NCI-H526 (cell line): ENCODE measurements around the gene CHD2.
"Not testable (repeated sequence)": the region's sequence is repeated elsewhere in the genome, so short reads cannot be mapped to it uniquely, and the experiment has no call there.

Source experiments
- DNase-seq, 2 experiments: peaks; one replicate each; lab custom pipeline; 2025; lab: John Stamatoyannopoulos, UW

CHD2 gene

GRCh38 chr15:93049914-93050578, 149.9 kb downstream of the CHD2 start:
- no peak for DNase-seq

GRCh38 chr15:93050648-93051047, 150.5 kb downstream of the CHD2 start:
- DNase-seq = no peak

DNA sequence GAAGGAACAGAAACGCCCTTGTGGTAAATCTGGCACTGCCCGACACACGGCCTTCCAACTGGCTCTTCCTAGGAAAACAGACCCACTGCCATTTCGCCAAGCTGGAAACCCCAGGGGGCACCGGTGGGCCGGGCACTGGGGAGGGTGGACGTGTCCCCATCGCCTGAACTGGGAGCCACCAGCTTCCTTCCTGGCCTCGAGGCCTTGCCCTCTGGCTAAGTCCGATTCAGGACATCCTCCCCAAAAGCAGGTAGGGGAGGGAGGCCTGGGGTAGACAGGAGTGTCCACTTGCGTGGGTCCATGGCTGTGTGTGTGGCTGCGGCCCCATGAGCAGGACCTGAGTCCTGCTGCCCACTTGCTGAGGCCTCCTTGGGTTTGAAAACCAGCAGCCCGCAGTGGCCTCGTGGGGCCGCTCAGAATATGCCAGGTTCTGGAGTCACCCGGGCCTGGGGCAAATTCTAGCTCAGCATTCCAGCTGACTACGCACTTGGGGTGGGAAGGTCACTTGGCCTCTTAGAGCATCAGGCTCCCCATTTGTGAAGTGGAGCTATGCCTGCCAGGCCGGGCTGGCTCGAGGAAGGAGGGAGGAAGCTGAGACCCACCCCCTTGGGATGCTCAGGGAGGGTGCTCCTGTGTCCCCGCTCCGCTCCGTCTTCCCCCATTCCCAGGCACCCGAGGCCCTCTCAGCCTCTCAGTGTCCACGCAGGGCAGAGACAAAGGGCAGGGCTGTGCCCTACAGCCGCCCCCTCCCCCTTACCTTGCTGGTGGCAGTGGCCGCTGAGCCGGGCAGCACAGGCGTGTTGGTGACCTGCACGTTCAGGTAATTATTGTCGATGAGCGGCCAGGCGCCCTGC, 151.3 kb downstream of the CHD2 start:
- no peak for DNase-seq

- no peak for DNase-seq
These were observed 152.2 kb downstream of the CHD2 start for GRCh38 chr15:93052090-93052879.

- no peak for DNase-seq
These were observed 155.1 kb downstream of the CHD2 start for GRCh38 chr15:93055211-93055610.

DNA sequence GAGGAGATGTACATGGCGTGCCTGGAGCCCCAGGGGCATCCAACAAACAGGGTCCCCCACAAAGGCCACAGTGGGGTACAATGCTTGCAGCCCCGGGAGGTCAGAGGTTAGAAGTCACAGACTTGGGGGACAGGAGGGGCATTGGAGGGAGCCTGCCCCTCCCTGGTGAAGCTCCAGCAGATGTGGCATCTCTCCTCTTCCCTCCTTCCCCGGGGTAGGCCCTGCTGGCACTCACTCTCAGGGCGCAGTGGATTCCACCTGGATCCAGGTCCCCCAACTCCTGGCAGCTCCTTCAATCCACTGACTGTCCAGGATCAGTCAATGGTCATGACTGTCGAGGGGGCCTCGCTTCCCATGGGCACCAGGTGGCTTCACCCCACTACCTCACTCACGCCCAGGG, 156.7 kb downstream of the CHD2 start:
- no peak for DNase-seq

- DNase-seq = no peak
These were observed 157.5 kb downstream of the CHD2 start for GRCh38 chr15:93057618-93058017.

GRCh38 chr15:93058128-93058527, 158.0 kb downstream of the CHD2 start:
- no peak for DNase-seq

GRCh38 chr15:93058904-93059427, 158.8 kb downstream of the CHD2 start:
- no peak for DNase-seq

DNA sequence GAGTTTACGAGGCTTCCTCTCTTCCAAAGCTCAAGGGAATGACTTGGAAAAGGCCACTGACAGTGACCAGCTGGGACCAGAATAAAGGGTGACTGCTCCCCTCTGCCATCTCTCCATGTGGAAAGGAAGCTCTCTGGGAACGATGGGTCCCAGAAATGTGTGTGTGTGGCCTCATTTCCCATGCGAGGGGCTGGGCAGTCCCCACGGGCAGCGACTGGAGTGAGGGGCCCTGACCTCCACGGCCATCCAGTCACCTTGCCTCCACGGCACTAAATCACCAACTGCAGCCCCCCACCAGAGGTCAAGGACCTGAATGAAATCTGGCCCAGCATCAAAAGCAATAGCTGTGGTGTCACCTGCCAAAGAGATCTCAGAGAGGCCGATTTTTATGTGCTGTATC, 159.3 kb downstream of the CHD2 start:
- DNase-seq = no peak

DNA sequence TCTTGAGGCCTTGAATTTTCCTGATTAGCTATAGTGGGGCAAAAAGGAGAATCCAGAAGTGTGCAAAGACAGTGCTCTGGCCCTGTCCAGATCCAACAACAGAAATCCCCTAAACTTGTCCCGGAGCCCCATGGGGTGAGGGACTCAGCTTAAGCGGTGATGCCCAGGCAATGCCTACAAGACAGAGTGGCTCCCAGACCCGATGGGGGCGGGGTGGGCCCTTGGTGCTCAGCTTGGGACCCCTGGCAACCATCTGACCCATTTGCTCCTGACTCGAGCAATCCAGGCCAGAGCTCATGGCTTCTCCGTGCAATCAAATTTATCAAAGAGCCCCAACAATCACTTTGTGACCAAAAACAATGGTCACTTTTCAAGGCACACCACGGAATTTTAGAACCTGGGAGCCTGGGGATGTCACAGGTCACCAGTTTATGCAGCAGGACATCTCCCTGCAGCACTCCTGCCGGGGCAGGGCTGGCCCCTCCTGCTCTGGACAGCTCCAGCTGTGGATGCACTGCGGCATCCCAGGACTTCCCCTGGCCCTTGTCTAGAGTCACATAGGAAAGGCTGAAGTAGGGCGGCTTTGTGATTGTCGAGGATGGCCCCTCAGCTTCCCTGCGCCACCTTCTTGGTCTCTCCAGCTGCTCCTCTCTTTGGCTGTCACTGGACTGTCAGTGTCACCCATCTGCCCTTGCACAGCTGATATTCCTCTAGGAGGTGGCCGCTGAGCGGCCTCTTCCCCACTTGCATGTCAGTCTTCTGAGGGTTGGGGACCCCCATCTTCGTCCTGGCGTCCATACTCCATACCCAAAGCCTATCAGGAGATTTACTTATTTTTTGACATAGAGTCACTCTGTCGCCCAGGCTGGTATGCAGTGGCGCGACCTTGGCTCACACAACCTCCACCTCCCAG, 160.5 kb downstream of the CHD2 start:
- DNase-seq = no peak

DNA sequence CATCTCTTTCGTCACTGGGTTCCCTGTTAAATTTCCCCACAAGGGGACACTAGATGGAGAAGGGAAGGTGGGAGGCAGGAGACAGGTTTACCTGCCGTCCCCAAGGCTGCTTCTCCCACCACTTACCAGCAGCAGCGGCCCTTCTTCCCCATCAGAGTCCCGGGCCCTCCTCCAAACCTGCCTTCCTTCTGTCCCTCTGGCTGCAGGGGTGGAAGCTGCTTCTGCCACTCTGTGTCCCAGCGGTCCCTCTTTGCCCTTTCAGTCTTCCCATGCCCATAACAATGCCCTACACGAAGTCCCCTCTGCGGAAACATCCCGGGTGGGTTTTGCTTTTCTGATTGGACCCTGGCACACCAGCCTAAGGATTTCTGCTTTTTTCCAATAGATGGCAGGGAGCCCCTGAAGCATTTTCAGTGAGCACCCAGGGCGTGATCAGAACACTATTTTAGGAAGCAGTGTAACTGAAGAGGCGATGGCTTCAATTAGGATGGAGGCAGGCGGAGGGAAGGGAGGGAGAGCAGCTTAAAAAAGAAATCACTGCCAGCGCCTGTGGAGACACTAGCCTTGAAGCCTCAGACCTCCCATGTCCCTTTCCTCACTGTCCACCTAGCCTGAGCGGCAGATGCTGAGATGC, 162.6 kb downstream of the CHD2 start:
- not testable (repeated sequence) for DNase-seq

GRCh38 chr15:93063262-93063671, 163.1 kb downstream of the CHD2 start:
- DNase-seq = peak in 1 of 2 experiments; percentile 16

GRCh38 chr15:93063796-93064690, 163.9 kb downstream of the CHD2 start:
- DNase-seq = peak in 1 of 2 experiments; percentile 25

DNA sequence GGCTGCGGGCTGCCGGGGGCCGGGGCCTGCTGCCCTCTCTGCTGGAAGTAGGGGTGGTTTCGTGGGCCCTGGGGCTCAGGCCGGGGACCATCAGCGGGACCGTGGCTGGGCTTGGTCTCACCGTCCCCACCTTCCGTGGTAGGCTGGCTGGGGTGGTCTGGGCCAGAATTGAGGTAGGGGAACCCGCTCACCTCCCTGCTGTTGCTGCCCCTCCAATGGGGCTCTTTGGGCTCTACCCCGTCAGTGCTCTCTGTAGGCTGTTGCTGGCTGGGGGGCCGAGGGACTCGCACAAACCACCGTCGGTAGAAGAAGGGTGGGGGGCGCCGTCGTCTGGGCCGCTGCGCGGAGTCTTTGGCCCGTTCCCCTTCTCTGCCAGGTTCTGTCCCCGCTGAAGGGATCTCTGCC, 165.5 kb downstream of the CHD2 start:
- no peak for DNase-seq

GRCh38 chr15:93066224-93066681, 166.1 kb downstream of the CHD2 start:
- DNase-seq = no peak

DNA sequence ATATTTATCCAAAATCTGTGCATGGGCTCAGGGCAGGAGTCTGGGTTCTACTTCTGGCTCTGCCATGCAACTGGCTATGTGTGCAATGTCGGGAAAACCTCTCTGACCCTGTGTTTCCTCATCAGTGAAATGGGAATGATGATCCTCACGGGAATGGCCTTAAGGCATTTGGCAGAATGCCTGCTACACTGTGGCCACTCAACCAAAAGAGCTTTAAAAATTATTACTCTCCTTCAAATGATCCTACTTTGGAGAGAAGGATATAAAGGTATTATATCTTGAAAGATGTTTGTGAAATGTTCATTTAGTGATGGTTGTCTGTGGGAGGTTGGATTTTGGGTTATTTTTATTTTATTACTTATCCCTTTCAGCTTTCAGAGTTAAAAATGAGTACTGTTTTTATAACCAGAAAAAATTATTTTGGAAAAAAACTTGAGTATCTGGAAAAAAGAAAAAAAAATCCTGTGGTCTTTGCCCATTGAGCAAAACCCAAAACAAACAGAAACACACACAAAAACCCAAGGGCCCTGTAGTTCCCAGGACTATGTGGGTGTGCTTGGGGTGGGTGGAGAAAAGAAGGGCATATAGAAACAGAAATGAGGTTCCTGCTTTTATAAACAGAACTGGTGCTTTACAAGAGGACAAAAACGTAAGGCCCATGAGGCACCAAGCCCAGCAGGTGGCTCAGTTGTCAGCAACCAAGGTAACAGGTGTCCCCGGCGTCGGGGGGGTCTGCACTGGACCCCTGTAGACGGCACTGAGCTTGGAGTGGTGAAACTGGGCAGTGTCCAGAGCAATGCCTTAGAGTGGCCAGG, 166.9 kb downstream of the CHD2 start:
- DNase-seq = no peak

GRCh38 chr15:93067649-93068085, 167.5 kb downstream of the CHD2 start:
- DNase-seq = no peak
